Measurements from ENCODE around the gene SHLD1.

Gene SHLD1

GRCh38 chr20:5900908-5901307 lies 150.7 kb downstream of the SHLD1 start:
- DNase-seq: no peak

DNA sequence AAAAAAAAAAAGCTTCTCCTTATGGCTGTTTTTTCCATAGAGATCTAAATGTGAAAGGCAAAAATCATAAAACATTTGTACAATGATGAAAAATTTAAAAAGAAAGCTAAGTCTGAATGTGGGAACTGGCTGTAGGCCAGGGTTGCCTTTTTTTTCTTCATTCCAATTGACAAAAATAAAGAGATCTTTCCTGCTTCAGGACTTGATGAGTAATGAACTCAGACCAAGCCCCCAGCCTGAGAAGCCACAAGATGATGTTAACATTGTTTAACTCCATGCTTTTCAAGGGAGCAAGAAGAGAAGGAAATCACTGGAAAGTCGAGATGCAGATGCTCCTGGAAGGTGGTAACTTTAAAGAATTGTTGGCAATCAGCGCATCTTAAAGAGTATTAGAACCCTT lies 158.8 kb downstream of the SHLD1 start:
- no peak for DNase-seq

DNA sequence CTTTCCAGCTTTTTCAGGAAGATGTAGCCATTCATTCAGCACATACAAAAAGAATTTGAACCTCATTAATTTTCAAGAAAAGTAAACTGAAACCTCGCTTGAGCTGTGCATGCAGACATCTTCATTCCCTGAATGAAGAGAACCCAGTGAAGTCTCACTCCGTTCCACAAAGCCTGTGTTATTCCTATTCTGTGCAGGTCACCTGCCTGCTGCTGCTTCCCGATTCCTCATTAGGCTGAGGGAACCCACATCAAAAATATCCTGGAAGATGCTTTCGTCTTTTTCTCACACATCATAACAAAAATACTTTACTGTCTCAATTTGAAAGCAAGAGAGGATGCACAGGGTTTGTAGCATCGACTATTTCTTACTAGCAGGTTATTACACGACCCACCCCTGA lies 160.0 kb downstream of the SHLD1 start:
- DNase-seq: no peak

GRCh38 chr20:5913166-5913565 lies 163.0 kb downstream of the SHLD1 start:
- DNase-seq: no peak

All from CD4-positive, alpha-beta T cell treated with Interferon gamma for 1 hour (primary cell).